K562 (cell line): ENCODE measurements around the gene CUX1. TPM values are rescaled to one million over a fixed set of nuclear protein-coding genes. Genes with fewer than 3 reads are reported as not detected.

ENCODE experiments used
- ATAC-seq: fragments of 200-7000 bp; cut with Tn5 transposase; 3 replicates; pipeline ENCODE4 v1.9.1; 2020; ENCODE audit warnings: moderate library complexity
- BruUV-seq: library from RNA; stranded (reverse); fragments of 400-500 nt; replicated peaks from 2 replicates; lab custom pipeline; 2021; lab: Mats Ljungman, UMichigan
- CTCF ChIA-PET: fragments of 300-600 bp; formaldehyde crosslinking; extraction: SDS; loops from one replicate; lab custom pipeline; 2021; ENCODE audit warnings: low intra/inter-chr PET ratio; lab: Yijun Ruan, JAX
- POLR2A ChIA-PET: fragments of 300-600, 350-650 bp; sonication (Branson Sonifier 250); formaldehyde crosslinking; extraction: SDS; loops from one replicate; lab custom pipeline; 2021; ENCODE audit warnings: antibody characterized with exemption, inconsistent platforms; lab: Yijun Ruan, JAX
- DNase-seq, 4 experiments: peaks; one replicate each; pipeline versions ENCODE4 v3.0.0 to v3.0.0-alpha.2; 2011 to 2018; ENCODE audit warnings: low spot score in 3 of 4, mixed read lengths in 3 of 4; ENCODE audit errors: extremely low read depth in 1 of 4
- FAIRE-seq: peaks from 2 replicates; lab custom pipeline; 2011; peaks lifted over from hg19 to GRCh38; lab: Jason Lieb, UNC
- H2AFZ ChIP-seq: 2 replicates; pipeline ENCODE4 v1.6.0; 2011; ENCODE audit warnings: low read depth, low read length, control low read depth, inconsistent platforms
- H3K27ac ChIP-seq: fragments of 200-600 bp; 3 replicates; pipeline ENCODE4 v1.8.0; 2011; ENCODE audit warnings: low read depth, mild to moderate bottlenecking, control low read depth, inconsistent platforms, low read length, moderate library complexity, mixed read lengths; ENCODE audit errors: extremely low read depth
- H3K27me3 ChIP-seq, 2 experiments: fragments of 300-600 bp in 1 of 2; 2 replicates in 1 of 2; 3 replicates in 1 of 2; pipeline versions ENCODE4 v1.6.0 to v1.8.0; 2011; ENCODE audit warnings: inconsistent platforms in 2 of 2, low read length in 2 of 2, mild to moderate bottlenecking in 1 of 2, mixed read lengths in 1 of 2, moderate library complexity in 1 of 2; ENCODE audit not compliant: control insufficient read depth in 2 of 2, insufficient read depth in 2 of 2
- H3K36me3 ChIP-seq: fragments of 300-600 bp; 3 replicates; pipeline ENCODE4 v1.8.0; 2011; ENCODE audit warnings: mild to moderate bottlenecking, low read length, inconsistent platforms; ENCODE audit not compliant: control insufficient read depth, insufficient read depth
- H3K4me1 ChIP-seq, 2 experiments: fragments of 200-600 bp in 1 of 2; replicated peaks in 1 of 2; 2 replicates in 1 of 2; 3 replicates in 1 of 2; pipeline versions ENCODE4 v1.5.1 to v1.8.0; 2011; ENCODE audit warnings: inconsistent platforms in 2 of 2, low read length in 2 of 2, mild to moderate bottlenecking in 1 of 2, mixed read lengths in 1 of 2, moderate library complexity in 1 of 2; ENCODE audit not compliant: control insufficient read depth in 2 of 2, insufficient read depth in 2 of 2
- H3K4me2 ChIP-seq: 2 replicates; pipeline ENCODE4 v1.6.1; 2011; ENCODE audit warnings: low read length, control low read depth, inconsistent platforms, mixed read lengths; ENCODE audit not compliant: insufficient read depth
- H3K4me3 ChIP-seq: fragments of 200-600 bp; sonication (generic), shearing (Covaris generic); 2 replicates; pipeline ENCODE4 v1.5.1; 2016; ENCODE audit warnings: control low read depth, inconsistent platforms
- H3K79me2 ChIP-seq: fragments of 200-600 bp; 3 replicates; pipeline ENCODE4 v1.8.0; 2011; ENCODE audit warnings: low read length, inconsistent platforms; ENCODE audit not compliant: control insufficient read depth, insufficient read depth
- H3K9ac ChIP-seq, 2 experiments: 2 replicates each; pipeline versions ENCODE4 v1.6.0 to v1.6.1; 2011; ENCODE audit warnings: low read depth in 2 of 2, low read length in 2 of 2, control low read depth in 1 of 2, inconsistent platforms in 1 of 2, mild to moderate bottlenecking in 1 of 2, mixed read lengths in 1 of 2; ENCODE audit not compliant: insufficient read depth in 1 of 2
- H3K9me1 ChIP-seq: one replicate; pipeline ENCODE4 v1.6.0; 2011; ENCODE audit warnings: inconsistent platforms, mild to moderate bottlenecking, low read length, moderate library complexity; ENCODE audit not compliant: control insufficient read depth, insufficient read depth
- H3K9me3 ChIP-seq: replicated peaks from 2 replicates; pipeline ENCODE4 v1.5.1; 2011; ENCODE audit warnings: low read depth, low read length, inconsistent platforms; ENCODE audit not compliant: control insufficient read depth, insufficient read depth
- H4K20me1 ChIP-seq: replicated peaks from 2 replicates; pipeline ENCODE4 v1.6.1; 2011; ENCODE audit warnings: low read length, inconsistent platforms, mixed read lengths; ENCODE audit not compliant: control insufficient read depth, insufficient read depth
- CBFA2T3 ChIP-seq: fragments of 450-650 bp; IDR thresholded peaks from 2 replicates; pipeline ENCODE4 v1.6.1; 2017
- E2F1 ChIP-seq: sonication (generic); formaldehyde crosslinking; IDR thresholded peaks from 2 replicates; pipeline ENCODE4 v1.8.1; 2023; ENCODE audit warnings: mild to moderate bottlenecking, missing genetic modification reagents, moderate library complexity
- ELF2 ChIP-seq: fragments of 250-450 bp; sonication (Bioruptor Pico); IDR thresholded peaks from 2 replicates; pipeline ENCODE4 v1.5.0; 2021; ENCODE audit warnings: mild to moderate bottlenecking
- ESRRA ChIP-seq: fragments of 450-650 bp; IDR thresholded peaks from 2 replicates; pipeline ENCODE4 v1.6.1; 2014; ENCODE audit warnings: low read depth, mild to moderate bottlenecking, moderate library complexity, borderline replicate concordance
- ESRRB ChIP-seq: fragments of 250-450 bp; sonication (Bioruptor Pico); IDR thresholded peaks from 2 replicates; pipeline ENCODE4 v1.5.0; 2020; ENCODE audit warnings: mild to moderate bottlenecking, moderate library complexity, borderline replicate concordance
- HDAC8 ChIP-seq: fragments of 450-650 bp; IDR thresholded peaks from 2 replicates; pipeline ENCODE4 v1.6.1; 2016; ENCODE audit warnings: mild to moderate bottlenecking, missing genetic modification characterization, moderate library complexity, missing compliant biosample characterization
- KDM1A ChIP-seq, 2 experiments: fragments of 450-650 bp; IDR thresholded peaks; 2 replicates each; pipeline ENCODE4 v1.6.1; 2016; ENCODE audit warnings: mild to moderate bottlenecking in 2 of 2
- L3MBTL2 ChIP-seq: fragments of 450-650 bp; IDR thresholded peaks from 2 replicates; pipeline ENCODE4 v1.6.1; 2016; ENCODE audit warnings: mild to moderate bottlenecking, moderate library complexity
- NCOR1 ChIP-seq: fragments of 450-650 bp; IDR thresholded peaks from 2 replicates; pipeline ENCODE4 v1.6.1; 2016; ENCODE audit warnings: mild to moderate bottlenecking, moderate library complexity
- NR2C1 ChIP-seq, 2 experiments: fragments of 450-650 bp; IDR thresholded peaks; 2 replicates each; pipeline ENCODE4 v1.6.1; 2017; ENCODE audit warnings: mild to moderate bottlenecking in 2 of 2, antibody characterized with exemption in 1 of 2, inconsistent platforms in 1 of 2, missing compliant biosample characterization in 1 of 2, missing genetic modification characterization in 1 of 2
- NR2C2 ChIP-seq, 2 experiments: fragments of 200-800 bp in 1 of 2; sonication (Bioruptor generic) in 1 of 2; sonication (generic) in 1 of 2; formaldehyde crosslinking in 1 of 2; IDR thresholded peaks; 2 replicates each; pipeline versions ENCODE4 v1.6.1 to v1.8.0; 2016 to 2022; ENCODE audit warnings: mild to moderate bottlenecking in 1 of 2, missing compliant biosample characterization in 1 of 2, missing genetic modification characterization in 1 of 2, missing genetic modification reagents in 1 of 2
- POLR2AphosphoS5 ChIP-seq: IDR thresholded peaks from 2 replicates; pipeline ENCODE4 v1.6.1; 2011; ENCODE audit warnings: mild to moderate bottlenecking, low read depth, low read length, moderate library complexity; ENCODE audit not compliant: control insufficient read depth, insufficient read depth
- RBM34 ChIP-seq: fragments of 200-400 bp; formaldehyde crosslinking; IDR thresholded peaks from 2 replicates; pipeline ENCODE4 v1.6.1; 2018; ENCODE audit warnings: low read length, borderline replicate concordance; ENCODE audit not compliant: insufficient read depth
- SMAD4 ChIP-seq: fragments of 250-450 bp; sonication (Bioruptor Pico); conservative IDR thresholded peaks from 2 replicates; pipeline ENCODE4 v1.8.0; 2021; ENCODE audit warnings: inconsistent platforms, mild to moderate bottlenecking, moderate library complexity
- SOX6 ChIP-seq: fragments of 450-650 bp; IDR thresholded peaks from 2 replicates; pipeline ENCODE4 v1.6.1; 2014; ENCODE audit warnings: mild to moderate bottlenecking
- SPI1 ChIP-seq: IDR thresholded peaks from 2 replicates; pipeline ENCODE4 v1.6.1; 2011; ENCODE audit warnings: low read depth, low read length, control low read depth, borderline replicate concordance
- TAL1 ChIP-seq: fragments of 450-650 bp; IDR thresholded peaks from 2 replicates; pipeline ENCODE4 v1.6.1; 2016; ENCODE audit warnings: mild to moderate bottlenecking
- TBL1XR1 ChIP-seq, 2 experiments: IDR thresholded peaks; 2 replicates each; pipeline ENCODE4 v1.6.1; 2012; ENCODE audit warnings: improper control_type of control experiment in 2 of 2, low read length in 2 of 2, mild to moderate bottlenecking in 1 of 2
- TEAD4 ChIP-seq, 2 experiments: sonication (generic) in 1 of 2; formaldehyde crosslinking in 1 of 2; IDR thresholded peaks; 2 replicates each; pipeline versions ENCODE4 v1.6.1 to v1.8.0; 2012 to 2022; ENCODE audit warnings: borderline replicate concordance in 1 of 2, inconsistent platforms in 1 of 2, low read length in 1 of 2, mild to moderate bottlenecking in 1 of 2, missing genetic modification reagents in 1 of 2
- ZNF146 ChIP-seq: IDR thresholded peaks from one replicate; pipeline ENCODE4 v1.6.1; 2018; ENCODE audit warnings: missing compliant biosample characterization; ENCODE audit not compliant: unreplicated experiment
- ZNF263 ChIP-seq: sonication (generic); formaldehyde crosslinking; IDR thresholded peaks from 2 replicates; pipeline ENCODE4 v1.8.0; 2022; ENCODE audit warnings: mild to moderate bottlenecking, missing genetic modification reagents, borderline replicate concordance
- ZNF766 ChIP-seq: fragments of 200-800 bp; sonication (Bioruptor generic); conservative IDR thresholded peaks from 2 replicates; pipeline ENCODE4 v1.6.1; 2016; ENCODE audit warnings: missing genetic modification characterization, missing compliant biosample characterization
- WGBS: fragments of 100-300 bp; shearing (Covaris generic); methylation state at CpG from one replicate; pipeline ENCODE4 v1.1.6; 2016; ENCODE audit warnings: low coverage, mixed read lengths; ENCODE audit not compliant: insufficient coverage; ENCODE audit errors: missing lambda C conversion rate; 5-methylcytosine and 5-hydroxymethylcytosine counted together
- in situ Hi-C: fragments of 300-500 bp; cut with MboI; formaldehyde crosslinking; loops from 4 replicates; pipeline ENCODE4 v1.15.0; 2018; ENCODE audit warnings: inconsistent platforms, mixed read lengths
- intact Hi-C: fragments of 100-400 bp; cut with micrococcal nuclease; formaldehyde crosslinking; loops from 2 replicates; pipeline ENCODE4 v1.14.2; 2022
- polyA plus RNA-seq, 8 experiments: library from polyadenylated mRNA; depleted of rRNA in 4 of 8; stranded (reverse) in 5 of 8; unstranded in 3 of 8; fragments of >200 nt; fragmentation: Nextera tagmentation in 2 of 8; fragmentation: Illumina TruSeq in 1 of 8; extraction: Ambion mirVana in 2 of 8; extraction: Trizol in 1 of 8; gene quantifications; 2 replicates each; pipeline versions ENCODE4 v1.2.1 to v1.2.3, GENCODE V29; 2011 to 2014; ENCODE audit warnings: inconsistent platforms in 1 of 8, missing spikeins in 1 of 8
- total RNA-seq, 7 experiments: library from RNA; depleted of rRNA in 6 of 7; stranded (reverse); fragments of >200 nt in 6 of 7; fragmentation: Illumina TruSeq in 2 of 7; extraction: Trizol in 2 of 7; gene quantifications; 2 replicates each; pipeline versions ENCODE4 v1.2.1 to v1.2.3, GENCODE V29; 2011 to 2021; ENCODE audit warnings: low replicate concordance in 1 of 7

CUX1 gene
- total and polyA plus RNA-seq, 9 of the 15 experiments (the other 6 are each of a cell fraction or from before 2014, with no cell fraction given) = 3.6 to 55.3 (median 25.2) TPM

DNA sequence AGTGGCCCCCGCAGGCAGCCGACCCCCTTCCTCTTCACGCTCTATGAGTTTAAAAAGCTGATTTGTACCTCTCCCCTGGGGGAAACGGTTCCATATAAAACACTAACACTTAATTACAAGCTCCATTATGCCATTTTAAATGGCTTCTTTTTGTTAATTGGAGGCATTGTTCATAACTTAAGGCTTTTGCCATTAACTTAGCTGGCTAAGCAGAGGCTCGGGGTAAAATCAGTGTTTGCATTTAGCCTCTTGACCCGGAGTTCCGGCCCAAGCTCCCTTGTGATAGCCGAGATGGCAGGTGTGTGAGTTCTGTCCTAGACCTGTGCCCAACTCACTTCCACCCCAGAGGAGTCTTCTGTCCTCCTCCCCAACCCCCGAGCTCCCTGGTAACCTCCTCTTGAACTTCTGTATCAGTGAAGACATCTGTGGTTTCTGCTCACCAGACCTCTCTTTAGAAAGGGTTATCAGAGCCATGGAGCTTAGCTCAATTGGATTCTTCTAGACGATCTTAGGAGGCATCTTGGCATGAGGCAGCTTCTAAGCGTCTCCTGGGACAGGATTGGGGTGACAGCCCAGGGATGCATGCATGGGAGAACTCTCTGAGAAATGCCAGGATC lies 435.0 kb downstream of the CUX1 start:
- Histone ChIP-seq H3K36me3 (peaks cover 4% of the 10 kb centered on the region; the same call in 1 of the 3 replicates), H4K20me1 (peaks cover 5% of the 10 kb centered on the region; the same call in 1 of the 2 replicates), H3K4me3 (no peak overlapping the region), H3K79me2 (no peaks in the 10 kb centered on the region), H3K9me3 (no peaks in the 10 kb centered on the region), H2AFZ (no peak overlapping the region), H3K27me3 (no peaks in the 10 kb centered on the region), H3K9ac (peak overlapping the region in 1 of 2 experiments; percentile 24; a peak in 1 of 4 replicates), H3K4me2 (peak overlapping the region; percentile 12; the same call in 1 of the 2 replicates), H3K4me1 (peaks cover 17 to 18% of the 10 kb centered on the region in 2 experiments), H3K27ac (no peak overlapping the region), H3K9me1 (no peaks in the 10 kb centered on the region)
- peak; percentile 59 to 68 (median 66) for DNase-seq
- BruUV-seq = no TSS peak
- peak; percentile 75 for ATAC-seq
- 30% methylated on average over 11 of the region's 11 CpGs for whole genome bisulfite sequencing
- ChIA-PET CTCF (no interaction called here), POLR2A (interaction anchor here (0.5 to 1.6 kb wide), 7 partner anchors 9 to 158 kb away, joined by 3 to 6 read pairs (median 3); no protein-coding TSS in a partner anchor)
- in situ Hi-C loops (no loop called here), intact Hi-C loops (no loop called here)
- FAIRE-seq = peak; percentile 81
- TF ChIP-seq ZNF146 (CRISPR knock-in tag) (no peak), ESRRB (no peak), ELF2 (CRISPR knock-in tag) (0 out of 2 replicates have a peak, but pooled peaks have one; percentile 15), ZNF766 (peak; percentile 72), TBL1XR1 (IDR thresholded peaks at IDR 0.05; ENCODE audit: low read length in 2 of 2) (peak in 1 of 2 experiments; percentile 60; a peak in 1 of 4 replicates), SMAD4 (0 out of 2 replicates have a peak, but pooled peaks have one; percentile 30), ZNF263 (CRISPR knock-in tag) (peak; percentile 44; the same call in 1 of the 2 replicates), NCOR1 (peak; percentile 77), L3MBTL2 (0 out of 2 replicates have a peak, but pooled peaks have one; percentile 25), POLR2AphosphoS5 (peak; percentile 34; the same call in 1 of the 2 replicates), ESRRA (peak; percentile 72; the same call in 1 of the 2 replicates), RBM34 (no peak), CBFA2T3 (peak; percentile 84), E2F1 (CRISPR knock-in tag) (no peak), TEAD4 (IDR thresholded peaks at IDR 0.05; ENCODE audit: low read length) (peak; percentile 81), TEAD4 (CRISPR knock-in tag; IDR thresholded peaks at IDR 0.05; ENCODE audit: borderline replicate concordance) (no peak), SOX6 (0 out of 2 replicates have a peak, but pooled peaks have one; percentile 25), SPI1 (no peak), NR2C2 (CRISPR knock-in tag; IDR thresholded peaks at IDR 0.05) (no peak), NR2C2 (tag; IDR thresholded peaks at IDR 0.05) (peak; percentile 56), KDM1A (IDR thresholded peaks at IDR 0.05) (peak; percentile 64 to 72; a peak in 2 of 4 replicates), NR2C1 (IDR thresholded peaks at IDR 0.05) (no peak), NR2C1 (tag; IDR thresholded peaks at IDR 0.05) (peak; percentile 40; the same call in 1 of the 2 replicates), TAL1 (peak; percentile 72), HDAC8 (no peak)
